ENCODE results near the gene CALD1. TPM values are rescaled to one million over a fixed set of nuclear protein-coding genes. Genes with fewer than 3 reads are reported as not detected.
A peak's percentile ranks its signal among the peaks of the same experiment; 100 is the strongest.
"Not testable (repeated sequence)": the region's sequence is repeated elsewhere in the genome, so short reads cannot be mapped to it uniquely, and the experiment has no call there.

The CALD1 gene
- total RNA-seq, 2 experiments from 2014 or later: 0.42 to 0.62 TPM

- CTCF ChIA-PET: no interaction called here
- no peak for DNase-seq
- peaks cover 8% of the 10 kb centered on the region for H3K4me1 Mint-ChIP-seq (ENCODE audit: low read depth)
- intact Hi-C loops (cut with micrococcal nuclease): no loop called here
- peaks cover 5% of the 10 kb centered on the region for H3K27me3 Mint-ChIP-seq (ENCODE audit: low read depth)
- no peak overlapping the region for H3K27ac Mint-ChIP-seq
- no peaks in the 10 kb centered on the region for H3K36me3 Mint-ChIP-seq (ENCODE audit: low read depth)
- no peak overlapping the region for H3K4me3 Mint-ChIP-seq
- H3K9me3 Mint-ChIP-seq: no peaks in the 10 kb centered on the region
These were observed 188.7 kb downstream of the CALD1 start for GRCh38 chr7:134968110-134968509.

DNA sequence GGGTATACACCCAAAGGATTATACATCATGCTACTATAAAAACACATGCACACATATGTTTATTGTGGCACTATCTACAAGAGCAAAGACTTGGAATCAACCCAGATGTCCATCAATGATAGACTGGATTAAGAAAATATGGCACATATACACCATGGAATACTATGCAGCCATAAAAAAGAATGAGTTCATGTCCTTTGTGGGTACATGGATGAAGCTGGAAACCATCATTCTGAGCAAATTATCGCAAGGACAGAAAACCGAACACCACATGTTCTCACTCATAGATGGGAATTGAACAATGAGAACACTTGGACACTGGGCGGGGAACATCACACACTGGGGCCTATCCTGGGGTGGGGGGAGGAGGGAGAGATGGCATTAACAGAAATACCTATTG is 202.2 kb downstream of the CALD1 start:
- DNase-seq; H3K27me3 Mint-ChIP-seq (ENCODE audit: low read depth); H3K9me3 Mint-ChIP-seq; H3K4me3 Mint-ChIP-seq; CTCF ChIA-PET; H3K36me3 Mint-ChIP-seq (ENCODE audit: low read depth); H3K27ac Mint-ChIP-seq: not testable (repeated sequence)
- peaks cover 11% of the 10 kb centered on the region for H3K4me1 Mint-ChIP-seq (ENCODE audit: low read depth)
- intact Hi-C loops (cut with micrococcal nuclease): loop anchor here (10.0 kb wide), 1 partner anchor 667 kb away; the partner anchor contains the start of gene SLC35B4

DNA sequence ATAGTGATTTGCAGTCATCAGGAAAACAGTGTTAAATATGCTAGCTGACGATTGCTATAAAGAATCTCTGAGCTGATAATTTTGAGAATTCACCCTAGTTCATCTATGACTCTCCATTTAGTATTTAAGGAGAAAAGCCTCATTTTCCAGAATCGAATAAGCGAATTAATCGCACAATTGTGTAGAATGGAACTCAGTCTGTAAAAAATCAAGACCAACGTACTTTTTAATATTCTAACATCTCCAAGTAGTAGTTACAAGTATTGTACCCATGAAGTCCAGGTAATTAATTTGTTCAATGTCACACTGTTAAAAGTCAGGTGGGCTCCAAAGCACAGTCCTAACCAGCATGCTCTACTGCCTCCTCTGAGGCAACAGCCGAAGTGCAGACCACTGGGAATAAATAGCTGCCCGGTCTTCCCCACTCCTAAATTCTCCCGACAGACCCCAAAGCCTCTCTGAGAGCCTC is 206.5 kb downstream of the CALD1 start:
- CTCF ChIA-PET: interaction anchor here (0.7 to 4.6 kb wide), 12 partner anchors 9 to 554 kb away, joined by 3 to 44 read pairs (median 4); partner anchors contain the start of gene CYREN
- H3K4me3 Mint-ChIP-seq: peak overlapping the region; percentile 96
- no peaks in the 10 kb centered on the region for H3K27me3 Mint-ChIP-seq (ENCODE audit: low read depth)
- H3K4me1 Mint-ChIP-seq (ENCODE audit: low read depth): peaks cover 26% of the 10 kb centered on the region
- H3K9me3 Mint-ChIP-seq: no peaks in the 10 kb centered on the region
- no peak for DNase-seq
- peak overlapping the region; percentile 98 for H3K27ac Mint-ChIP-seq
- H3K36me3 Mint-ChIP-seq (ENCODE audit: low read depth): peaks cover 12% of the 10 kb centered on the region
- intact Hi-C loops (cut with micrococcal nuclease): loop anchor here (1.0 to 10.0 kb wide), 10 partner anchors 162 to 996 kb away; partner anchors contain the start of genes AKR1B1, BPGM, CNOT4 and CYREN

DNA sequence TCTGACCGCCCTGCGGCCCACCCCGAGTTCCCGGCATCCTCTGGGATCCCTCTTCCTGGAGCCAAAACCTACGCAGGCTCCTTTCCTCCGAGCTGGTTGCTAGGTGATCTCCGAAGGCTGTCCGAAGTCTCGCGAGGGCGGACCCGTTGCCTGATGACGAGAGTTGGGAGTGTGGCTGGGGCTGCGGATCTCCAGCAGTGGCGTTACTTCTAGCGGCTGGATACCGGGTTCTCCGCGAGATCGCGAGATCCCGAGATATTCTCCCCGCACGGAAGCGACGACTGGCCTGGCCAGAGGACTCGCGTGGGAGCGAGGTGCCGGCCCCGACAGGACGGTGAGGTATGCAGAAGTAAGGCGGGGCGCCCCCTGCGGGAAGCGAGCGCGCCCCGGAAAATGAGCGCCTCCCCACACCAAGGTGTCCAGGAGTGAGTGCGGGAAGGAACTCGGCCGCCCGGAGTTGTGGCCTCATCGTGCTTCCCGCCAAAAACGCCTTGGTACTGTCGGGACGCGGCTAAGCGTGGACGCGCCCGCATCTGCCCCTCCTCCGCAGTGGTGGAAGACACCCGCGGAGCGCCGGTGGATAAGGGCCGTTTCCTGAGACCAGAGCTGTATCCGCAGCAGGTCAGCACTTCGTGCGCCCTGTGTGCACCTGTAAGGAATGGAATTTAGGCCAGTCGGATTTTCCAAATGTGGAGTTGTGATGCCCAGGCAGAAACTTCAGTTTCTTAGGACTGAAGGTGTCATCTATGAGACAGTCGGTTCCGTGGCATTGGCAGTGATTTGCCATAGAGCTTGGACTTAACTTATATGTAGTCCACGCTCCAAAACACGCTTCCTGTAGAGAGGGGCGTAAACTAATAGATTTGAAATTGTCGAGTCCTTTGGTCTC is 207.2 kb downstream of the CALD1 start, which contains the start of gene AGBL3:
AGBL3 (plus strand) TSS at position 146 of the 889 bp plus-strand sequence. CDS start 1,426 bp downstream, outside the sequence.
- CTCF ChIA-PET: interaction anchor here (0.5 to 4.6 kb wide), 17 partner anchors 14 to 554 kb away, joined by 3 to 44 read pairs (median 3); partner anchors contain the start of gene CYREN
- intact Hi-C loops (cut with micrococcal nuclease): loop anchor here (1.0 to 10.0 kb wide), 10 partner anchors 162 to 996 kb away; partner anchors contain the start of genes AKR1B1, BPGM, CNOT4 and CYREN
- H3K4me1 Mint-ChIP-seq (ENCODE audit: low read depth): peaks cover 32% of the 10 kb centered on the region
- H3K9me3 Mint-ChIP-seq: no peaks in the 10 kb centered on the region
- peaks cover 17% of the 10 kb centered on the region for H3K36me3 Mint-ChIP-seq (ENCODE audit: low read depth)
- peak; percentile 97 for DNase-seq
- peak within 1 kb of the TSS; percentile 96 for H3K4me3 Mint-ChIP-seq
- no peaks in the 10 kb centered on the region for H3K27me3 Mint-ChIP-seq (ENCODE audit: low read depth)
- H3K27ac Mint-ChIP-seq: peak within 1 kb of the TSS; percentile 98

DNA sequence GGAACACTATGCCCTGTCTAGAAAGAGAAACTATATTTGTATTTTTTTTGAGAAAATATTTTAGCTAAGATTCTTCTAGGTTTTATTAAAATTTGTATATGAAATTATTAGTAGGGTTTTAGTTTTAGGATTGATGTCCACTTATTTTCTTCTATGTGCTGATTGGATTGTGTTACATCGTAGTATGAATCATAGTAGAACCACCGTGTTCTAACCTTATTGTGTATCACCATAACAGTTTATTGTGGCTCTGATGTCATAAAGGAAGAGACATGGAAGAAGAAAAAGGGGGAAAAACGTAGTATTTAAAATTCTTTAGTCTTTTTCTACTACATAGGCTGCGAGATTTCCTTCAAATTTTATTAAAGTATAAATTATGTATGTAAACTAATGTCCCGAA is 208.7 kb downstream of the CALD1 start:
- peaks cover 45% of the 10 kb centered on the region for H3K4me1 Mint-ChIP-seq (ENCODE audit: low read depth)
- no peak overlapping the region for H3K27ac Mint-ChIP-seq
- H3K9me3 Mint-ChIP-seq: no peaks in the 10 kb centered on the region
- CTCF ChIA-PET: interaction anchor here (0.6 to 4.6 kb wide), 5 partner anchors 16 to 182 kb away, joined by 3 to 44 read pairs (median 4); partner anchors contain the start of gene CYREN
- H3K27me3 Mint-ChIP-seq (ENCODE audit: low read depth): no peaks in the 10 kb centered on the region
- H3K4me3 Mint-ChIP-seq: no peak overlapping the region
- intact Hi-C loops (cut with micrococcal nuclease): loop anchor here (5.0 to 10.0 kb wide), 4 partner anchors 531 to 994 kb away; partner anchors contain the start of genes AKR1B1, NUP205 and SLC35B4
- no peak for DNase-seq
- H3K36me3 Mint-ChIP-seq (ENCODE audit: low read depth): peaks cover 17% of the 10 kb centered on the region

GRCh38 chr7:134991469-134992339 is 212.3 kb downstream of the CALD1 start:
- Mint-ChIP-seq H3K27ac (peak overlapping the region; percentile 34), H3K36me3 (ENCODE audit: low read depth) (peaks cover 34% of the 10 kb centered on the region), H3K9me3 (no peaks in the 10 kb centered on the region), H3K27me3 (ENCODE audit: low read depth) (no peaks in the 10 kb centered on the region), H3K4me3 (no peak overlapping the region), H3K4me1 (ENCODE audit: low read depth) (peaks cover 65% of the 10 kb centered on the region)
- intact Hi-C loops (cut with micrococcal nuclease): loop anchor here (10.0 kb wide), 1 partner anchor 673 kb away; the partner anchor contains the start of gene STMP1
- no peak for DNase-seq
- CTCF ChIA-PET: interaction anchor here (0.7 to 1.6 kb wide), 3 partner anchors 97 to 178 kb away, joined by 3 to 5 read pairs (median 4); no protein-coding TSS in a partner anchor

GRCh38 chr7:134992626-134993179 is 213.3 kb downstream of the CALD1 start:
- no peaks in the 10 kb centered on the region for H3K9me3 Mint-ChIP-seq

DNA sequence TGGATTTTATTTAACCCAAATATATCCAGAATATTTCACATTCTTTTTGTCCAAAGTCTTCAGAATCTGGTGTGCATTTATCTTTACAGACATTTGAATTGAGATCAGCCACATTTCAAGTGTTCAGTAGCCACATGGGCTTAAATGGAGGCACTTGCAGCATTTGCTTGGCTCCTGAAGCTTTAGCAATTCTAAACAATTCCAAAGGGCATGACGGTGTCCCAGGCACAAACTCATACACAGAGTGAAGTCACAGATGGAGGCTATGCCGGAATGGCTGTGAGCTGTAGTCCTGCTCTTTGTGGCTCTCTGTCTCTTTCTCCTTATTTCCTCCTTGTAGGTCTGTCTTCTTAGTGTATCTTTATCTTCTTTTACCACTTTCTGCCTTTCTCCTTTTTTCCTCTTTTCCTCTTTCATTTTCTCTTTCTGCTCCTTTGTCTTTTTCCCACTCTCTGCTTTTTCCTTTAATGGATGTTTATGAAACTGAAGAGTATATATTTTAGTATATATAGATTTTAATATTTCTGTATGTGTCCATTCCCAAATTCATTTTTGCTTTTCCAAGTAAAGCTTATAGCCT is 214.5 kb downstream of the CALD1 start:
- no peak overlapping the region for H3K4me3 Mint-ChIP-seq
- no peak for DNase-seq
- peaks cover 31% of the 10 kb centered on the region for H3K36me3 Mint-ChIP-seq (ENCODE audit: low read depth)
- no peaks in the 10 kb centered on the region for H3K27me3 Mint-ChIP-seq (ENCODE audit: low read depth)
- CTCF ChIA-PET: interaction anchor here (0.7 to 1.0 kb wide), 2 partner anchors 9 to 24 kb away, joined by 3 to 4 read pairs; no protein-coding TSS in a partner anchor
- H3K27ac Mint-ChIP-seq: peak overlapping the region; percentile 54
- intact Hi-C loops (cut with micrococcal nuclease): loop anchor here (1.0 to 10.0 kb wide), 3 partner anchors 153 to 671 kb away; partner anchors contain the start of genes CYREN and STMP1
- peaks cover 64% of the 10 kb centered on the region for H3K4me1 Mint-ChIP-seq (ENCODE audit: low read depth)
- no peaks in the 10 kb centered on the region for H3K9me3 Mint-ChIP-seq

More at GRCh38 chr7:134992626-134993179, 213.3 kb downstream of the CALD1 start:
- peaks cover 34% of the 10 kb centered on the region for H3K36me3 Mint-ChIP-seq (ENCODE audit: low read depth)
- peaks cover 67% of the 10 kb centered on the region for H3K4me1 Mint-ChIP-seq (ENCODE audit: low read depth)
- peak; percentile 63 for DNase-seq
- intact Hi-C loops (cut with micrococcal nuclease): loop anchor here (1.0 to 10.0 kb wide), 3 partner anchors 155 to 672 kb away; partner anchors contain the start of genes CYREN and STMP1
- peak overlapping the region; percentile 74 for H3K27ac Mint-ChIP-seq
- H3K27me3 Mint-ChIP-seq (ENCODE audit: low read depth): no peaks in the 10 kb centered on the region
- H3K4me3 Mint-ChIP-seq: no peak overlapping the region
- CTCF ChIA-PET: interaction anchor here (0.6 to 1.6 kb wide), 3 partner anchors 131 to 180 kb away, joined by 3 to 5 read pairs (median 4); no protein-coding TSS in a partner anchor

DNA sequence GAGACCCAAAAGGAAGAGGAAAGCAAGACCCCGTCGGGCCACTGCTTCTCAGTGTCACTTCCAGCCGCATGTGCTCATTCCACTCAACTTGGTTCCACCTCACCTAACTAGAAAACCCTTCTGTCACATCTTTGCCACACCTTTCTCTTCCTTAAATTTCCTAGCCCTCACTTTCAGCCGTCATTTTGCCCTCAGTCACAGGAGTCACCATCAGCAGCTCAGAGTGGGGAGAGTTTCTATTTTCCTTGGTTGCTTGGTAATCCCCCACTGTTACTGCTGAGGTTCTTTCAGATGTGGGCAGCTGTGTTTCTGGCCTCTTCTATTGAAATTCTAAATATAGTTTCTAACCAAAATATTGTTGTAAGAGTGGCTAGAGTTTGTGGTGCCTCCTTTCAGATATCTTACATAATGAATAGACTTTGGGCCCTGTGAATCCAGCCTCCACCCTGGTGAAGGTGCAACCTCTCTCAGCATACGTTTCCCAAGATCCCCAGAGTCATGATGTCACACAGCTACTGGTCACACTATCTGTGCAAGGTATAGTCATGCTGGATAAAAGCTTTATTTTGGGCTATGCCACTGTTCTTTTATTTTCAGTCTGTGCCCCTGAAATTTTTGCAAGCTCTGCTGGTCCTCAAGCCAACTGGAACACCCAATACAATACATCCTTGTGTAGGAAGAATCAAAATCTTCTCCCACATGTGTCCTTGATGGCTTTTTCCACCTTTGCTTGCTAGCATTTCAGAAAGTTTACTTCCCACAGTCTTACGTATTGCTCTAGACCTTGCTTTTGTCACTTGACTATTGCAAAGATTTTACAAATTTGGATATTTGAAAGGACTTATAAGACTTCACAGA is 216.0 kb downstream of the CALD1 start:
- Mint-ChIP-seq H3K9me3 (no peaks in the 10 kb centered on the region), H3K27me3 (ENCODE audit: low read depth) (no peaks in the 10 kb centered on the region), H3K36me3 (ENCODE audit: low read depth) (peaks cover 29% of the 10 kb centered on the region), H3K4me1 (ENCODE audit: low read depth) (peaks cover 56% of the 10 kb centered on the region), H3K27ac (peak overlapping the region; percentile 77), H3K4me3 (no peak overlapping the region)
- DNase-seq: peak; percentile 16
- intact Hi-C loops (cut with micrococcal nuclease): loop anchor here (10.0 kb wide), 1 partner anchor 669 kb away; the partner anchor contains the start of gene STMP1
- CTCF ChIA-PET: interaction anchor here (1.0 kb wide), 1 partner anchor 10 kb away, joined by 4 read pairs; no protein-coding TSS in a partner anchor

- DNase-seq: peak; percentile 26
- intact Hi-C loops (cut with micrococcal nuclease): loop anchor here (10.0 kb wide), 1 partner anchor 669 kb away; the partner anchor contains the start of gene STMP1
- Mint-ChIP-seq H3K27ac (peak overlapping the region; percentile 25), H3K4me1 (ENCODE audit: low read depth) (peaks cover 50% of the 10 kb centered on the region), H3K27me3 (ENCODE audit: low read depth) (no peaks in the 10 kb centered on the region), H3K9me3 (no peaks in the 10 kb centered on the region), H3K36me3 (ENCODE audit: low read depth) (peaks cover 27% of the 10 kb centered on the region), H3K4me3 (no peak overlapping the region)
- CTCF ChIA-PET: no interaction called here
These were observed 216.7 kb downstream of the CALD1 start for GRCh38 chr7:134996097-134996550.

All from activated naive CD4-positive, alpha-beta T cell treated with anti-CD3 and anti-CD28 coated beads for 36 hours (primary cell).